ENCODE data around the gene FAM163A.
A peak's percentile ranks its signal among the peaks of the same experiment; 100 is the strongest.

Gene FAM163A

GRCh38 chr1:179707406-179707805 lies 35.7 kb upstream of the FAM163A start:
- no peaks in the 10 kb centered on the region for H3K4me1 ChIP-seq (ENCODE audit: control insufficient read depth in 2 of 2, insufficient read depth in 1 of 2, low read depth in 1 of 2, low read length in 2 of 2)
- H3K27me3 ChIP-seq (ENCODE audit: control insufficient read depth in 3 of 3, insufficient read depth in 3 of 3, low read depth in 1 of 3, low read length in 3 of 3): no peaks in the 10 kb centered on the region
- H3K14ac ChIP-seq (ENCODE audit: low read length): no peak overlapping the region
- H2AK5ac ChIP-seq (ENCODE audit: low read depth, low read length): no peak overlapping the region
- H3K79me1 ChIP-seq (ENCODE audit: low read depth, low read length): no peaks in the 10 kb centered on the region
- no peak overlapping the region for H3K23ac ChIP-seq (ENCODE audit: low read depth, low read length, poor library complexity)
- H2AFZ ChIP-seq (ENCODE audit: low read length): no peak overlapping the region
- H4K8ac ChIP-seq (ENCODE audit: low read depth, low read length): no peak overlapping the region
- H2BK12ac ChIP-seq (ENCODE audit: low read length): no peak overlapping the region
- no peak overlapping the region for H2BK120ac ChIP-seq (ENCODE audit: low read depth, low read length)
- no peak overlapping the region for H4K91ac ChIP-seq (ENCODE audit: low read depth, low read length, poor library complexity)
- no peak overlapping the region for H3K27ac ChIP-seq (replicated peaks; ENCODE audit: low read length)
- H3K9me3 ChIP-seq (replicated peaks in 1 of 2; ENCODE audit: control insufficient read depth in 2 of 2, insufficient read depth in 1 of 2, low read depth in 1 of 2, low read length in 2 of 2): no peaks in the 10 kb centered on the region
- DNase-seq (ENCODE audit: low spot score): no peak
- no peak overlapping the region for H3K4ac ChIP-seq (ENCODE audit: low read length)
- H3K4me2 ChIP-seq (ENCODE audit: insufficient read depth, low read length, poor library complexity, severe bottlenecking): no peak overlapping the region
- WGBS, 2 donors (ENCODE audit: extremely low coverage in 2 of 2, insufficient read length in 2 of 2, insufficient replicate concordance in 1 of 2): no CpG with 5 or more reads among the region's 2 CpGs
- H2BK5ac ChIP-seq (ENCODE audit: low read length): no peak overlapping the region
- no peak overlapping the region for H3K9ac ChIP-seq (ENCODE audit: low read depth, low read length, poor library complexity)
- no peak overlapping the region for H2BK15ac ChIP-seq (ENCODE audit: low read length)
- H3K36me3 ChIP-seq (replicated peaks in 1 of 2; ENCODE audit: control insufficient read depth in 2 of 2, insufficient read depth in 2 of 2, low read length in 2 of 2): no peaks in the 10 kb centered on the region
- H3K18ac ChIP-seq (ENCODE audit: low read length): no peak overlapping the region
- H3K4me3 ChIP-seq (ENCODE audit: low read length in 2 of 2): no peak overlapping the region

- Histone ChIP-seq H2AK5ac (ENCODE audit: low read depth, low read length) (no peak overlapping the region), H2BK120ac (ENCODE audit: low read depth, low read length) (no peak overlapping the region), H2BK5ac (ENCODE audit: low read length) (no peak overlapping the region), H3K27me3 (ENCODE audit: control insufficient read depth in 3 of 3, insufficient read depth in 3 of 3, low read depth in 1 of 3, low read length in 3 of 3) (no peaks in the 10 kb centered on the region), H3K4me2 (ENCODE audit: insufficient read depth, low read length, poor library complexity, severe bottlenecking) (no peak overlapping the region), H3K27ac (replicated peaks; ENCODE audit: low read length) (no peak overlapping the region), H4K8ac (ENCODE audit: low read depth, low read length) (no peak overlapping the region), H3K18ac (ENCODE audit: low read length) (no peak overlapping the region), H3K4me3 (ENCODE audit: low read length in 2 of 2) (no peak overlapping the region), H3K4me1 (ENCODE audit: control insufficient read depth in 2 of 2, insufficient read depth in 1 of 2, low read depth in 1 of 2, low read length in 2 of 2) (no peaks in the 10 kb centered on the region), H2AFZ (ENCODE audit: low read length) (no peak overlapping the region), H3K9ac (ENCODE audit: low read depth, low read length, poor library complexity) (peak overlapping the region; percentile 32), H3K79me1 (ENCODE audit: low read depth, low read length) (no peaks in the 10 kb centered on the region), H3K9me3 (replicated peaks in 1 of 2; ENCODE audit: control insufficient read depth in 2 of 2, insufficient read depth in 1 of 2, low read depth in 1 of 2, low read length in 2 of 2) (peaks cover 0 to 4% of the 10 kb centered on the region in 2 donors), H4K91ac (ENCODE audit: low read depth, low read length, poor library complexity) (no peak overlapping the region), H2BK15ac (ENCODE audit: low read length) (no peak overlapping the region), H3K23ac (ENCODE audit: low read depth, low read length, poor library complexity) (no peak overlapping the region), H3K36me3 (replicated peaks in 1 of 2; ENCODE audit: control insufficient read depth in 2 of 2, insufficient read depth in 2 of 2, low read length in 2 of 2) (no peaks in the 10 kb centered on the region), H3K14ac (ENCODE audit: low read length) (no peak overlapping the region), H3K4ac (ENCODE audit: low read length) (no peak overlapping the region), H2BK12ac (ENCODE audit: low read length) (no peak overlapping the region)
- no CpG with 5 or more reads among the region's 6 CpGs for WGBS, 2 donors (ENCODE audit: extremely low coverage in 2 of 2, insufficient read length in 2 of 2, insufficient replicate concordance in 1 of 2)
- no peak for DNase-seq (ENCODE audit: low spot score)
Observed at GRCh38 chr1:179708434-179709195, 34.5 kb upstream of the FAM163A start.

GRCh38 chr1:179709841-179710329 lies 33.2 kb upstream of the FAM163A start:
- Histone ChIP-seq H2BK5ac (ENCODE audit: low read length) (no peak overlapping the region), H2AFZ (ENCODE audit: low read length) (no peak overlapping the region), H3K27ac (replicated peaks; ENCODE audit: low read length) (no peak overlapping the region), H3K27me3 (ENCODE audit: control insufficient read depth in 3 of 3, insufficient read depth in 3 of 3, low read depth in 1 of 3, low read length in 3 of 3) (no peaks in the 10 kb centered on the region), H3K36me3 (replicated peaks in 1 of 2; ENCODE audit: control insufficient read depth in 2 of 2, insufficient read depth in 2 of 2, low read length in 2 of 2) (no peaks in the 10 kb centered on the region), H2BK12ac (ENCODE audit: low read length) (no peak overlapping the region), H3K4ac (ENCODE audit: low read length) (no peak overlapping the region), H4K91ac (ENCODE audit: low read depth, low read length, poor library complexity) (no peak overlapping the region), H4K8ac (ENCODE audit: low read depth, low read length) (no peak overlapping the region), H3K4me3 (ENCODE audit: low read length in 2 of 2) (no peak overlapping the region), H3K79me1 (ENCODE audit: low read depth, low read length) (no peaks in the 10 kb centered on the region), H3K9ac (ENCODE audit: low read depth, low read length, poor library complexity) (no peak overlapping the region), H2AK5ac (ENCODE audit: low read depth, low read length) (no peak overlapping the region), H3K14ac (ENCODE audit: low read length) (no peak overlapping the region), H3K4me2 (ENCODE audit: insufficient read depth, low read length, poor library complexity, severe bottlenecking) (no peak overlapping the region), H2BK120ac (ENCODE audit: low read depth, low read length) (no peak overlapping the region), H3K9me3 (replicated peaks in 1 of 2; ENCODE audit: control insufficient read depth in 2 of 2, insufficient read depth in 1 of 2, low read depth in 1 of 2, low read length in 2 of 2) (peaks cover 0 to 10% of the 10 kb centered on the region in 2 donors), H3K18ac (ENCODE audit: low read length) (no peak overlapping the region), H3K4me1 (ENCODE audit: control insufficient read depth in 2 of 2, insufficient read depth in 1 of 2, low read depth in 1 of 2, low read length in 2 of 2) (no peaks in the 10 kb centered on the region), H2BK15ac (ENCODE audit: low read length) (no peak overlapping the region), H3K23ac (ENCODE audit: low read depth, low read length, poor library complexity) (no peak overlapping the region)
- WGBS, 2 donors (ENCODE audit: extremely low coverage in 2 of 2, insufficient read length in 2 of 2, insufficient replicate concordance in 1 of 2): no CpG with 5 or more reads among the region's 5 CpGs
- DNase-seq (ENCODE audit: low spot score): no peak

- Histone ChIP-seq H3K4me2 (ENCODE audit: insufficient read depth, low read length, poor library complexity, severe bottlenecking) (no peak overlapping the region), H4K91ac (ENCODE audit: low read depth, low read length, poor library complexity) (no peak overlapping the region), H3K27me3 (ENCODE audit: control insufficient read depth in 3 of 3, insufficient read depth in 3 of 3, low read depth in 1 of 3, low read length in 3 of 3) (no peaks in the 10 kb centered on the region), H3K79me1 (ENCODE audit: low read depth, low read length) (no peaks in the 10 kb centered on the region), H2AK5ac (ENCODE audit: low read depth, low read length) (no peak overlapping the region), H3K14ac (ENCODE audit: low read length) (no peak overlapping the region), H3K36me3 (replicated peaks in 1 of 2; ENCODE audit: control insufficient read depth in 2 of 2, insufficient read depth in 2 of 2, low read length in 2 of 2) (no peaks in the 10 kb centered on the region), H3K4me1 (ENCODE audit: control insufficient read depth in 2 of 2, insufficient read depth in 1 of 2, low read depth in 1 of 2, low read length in 2 of 2) (no peaks in the 10 kb centered on the region), H3K23ac (ENCODE audit: low read depth, low read length, poor library complexity) (no peak overlapping the region), H3K27ac (replicated peaks; ENCODE audit: low read length) (no peak overlapping the region), H3K9ac (ENCODE audit: low read depth, low read length, poor library complexity) (no peak overlapping the region), H3K9me3 (replicated peaks in 1 of 2; ENCODE audit: control insufficient read depth in 2 of 2, insufficient read depth in 1 of 2, low read depth in 1 of 2, low read length in 2 of 2) (peaks cover 4 to 18% of the 10 kb centered on the region in 2 donors), H3K18ac (ENCODE audit: low read length) (no peak overlapping the region), H2BK12ac (ENCODE audit: low read length) (no peak overlapping the region), H2AFZ (ENCODE audit: low read length) (no peak overlapping the region), H3K4ac (ENCODE audit: low read length) (no peak overlapping the region), H4K8ac (ENCODE audit: low read depth, low read length) (no peak overlapping the region), H3K4me3 (ENCODE audit: low read length in 2 of 2) (no peak overlapping the region), H2BK120ac (ENCODE audit: low read depth, low read length) (no peak overlapping the region), H2BK15ac (ENCODE audit: low read length) (no peak overlapping the region), H2BK5ac (ENCODE audit: low read length) (no peak overlapping the region)
- WGBS, 2 donors (ENCODE audit: extremely low coverage in 2 of 2, insufficient read length in 2 of 2, insufficient replicate concordance in 1 of 2): no CpG with 5 or more reads among the region's 1 CpG
- DNase-seq (ENCODE audit: low spot score): no peak
Observed at GRCh38 chr1:179714159-179714558, 28.9 kb upstream of the FAM163A start.
